ENCODE measurements around the gene HOXD8.

HOXD8 gene

GRCh38 chr2:176130957-176131847, 1.7 kb downstream of the HOXD8 start:
- no peak for DNase-seq

GRCh38 chr2:176131848-176132158, 2.3 kb downstream of the HOXD8 start:
- DNase-seq: no peak

GRCh38 chr2:176132205-176133171, 3.0 kb downstream of the HOXD8 start:
- DNase-seq: no peak

- no peak for DNase-seq
Observed at GRCh38 chr2:176133389-176133788, 3.9 kb downstream of the HOXD8 start.

GRCh38 chr2:176134035-176134434, 4.5 kb downstream of the HOXD8 start:
- no peak for DNase-seq

- DNase-seq: no peak
Observed at GRCh38 chr2:176135035-176135440, 5.5 kb downstream of the HOXD8 start.

GRCh38 chr2:176136374-176137251, 7.1 kb downstream of the HOXD8 start:
- DNase-seq: no peak

GRCh38 chr2:176137252-176137580, 7.7 kb downstream of the HOXD8 start:
- DNase-seq: no peak

GRCh38 chr2:176137906-176138305, 8.4 kb downstream of the HOXD8 start:
- DNase-seq: no peak

- DNase-seq: no peak
Observed at GRCh38 chr2:176138526-176138922, 9.0 kb downstream of the HOXD8 start.

GRCh38 chr2:176138923-176139660, 9.6 kb downstream of the HOXD8 start:
- no peak for DNase-seq

GRCh38 chr2:176139661-176140512, 10.4 kb downstream of the HOXD8 start:
- DNase-seq: no peak

- peak; percentile 76 for DNase-seq
Observed at GRCh38 chr2:176140513-176141317, 11.2 kb downstream of the HOXD8 start.

GRCh38 chr2:176142281-176142680, 12.8 kb downstream of the HOXD8 start:
- DNase-seq: no peak

- DNase-seq: no peak
Observed at GRCh38 chr2:176145085-176145969, 15.8 kb downstream of the HOXD8 start.

- no peak for DNase-seq
Observed at GRCh38 chr2:176146101-176146500, 16.6 kb downstream of the HOXD8 start.

GRCh38 chr2:176146645-176147044, 17.1 kb downstream of the HOXD8 start:
- DNase-seq: no peak

- no peak for DNase-seq
Observed at GRCh38 chr2:176147210-176147799, 17.8 kb downstream of the HOXD8 start.

Measured in activated CD4-positive, alpha-beta T cell treated with anti-CD3 and anti-CD28 coated beads, Interleukin-2, Interleukin-6, amounts not matched to agents 100 ng/mL and 50 ng/mL, durations not matched to agents 16 hours and 8 hours (primary cell).